Endothelial cell of umbilical vein (primary cell): ENCODE results near the gene UTS2.

Experiments
- CTCF ChIP-seq, 2 donors: IDR thresholded peaks; 1 replicate in 1 of 2; 2 replicates in 1 of 2; pipeline ENCODE4 v1.5.1; 2011; ENCODE audit warnings: low read length in 2 of 2, mild to moderate bottlenecking in 2 of 2, moderate library complexity in 2 of 2, control low read depth in 1 of 2, inconsistent platforms in 1 of 2, low read depth in 1 of 2; ENCODE audit not compliant: insufficient read depth in 1 of 2; ENCODE audit errors: extremely low read depth in 1 of 2
- EZH2 ChIP-seq: IDR thresholded peaks from 2 replicates; pipeline ENCODE4 v1.6.1; 2012; ENCODE audit warnings: borderline replicate concordance, low read depth, mild to moderate bottlenecking, moderate library complexity, low read length, inconsistent platforms; ENCODE audit not compliant: severe bottlenecking
- FOS ChIP-seq: IDR thresholded peaks from 2 replicates; pipeline ENCODE4 v1.6.1; 2011; ENCODE audit warnings: mild to moderate bottlenecking, low read length, moderate library complexity, borderline replicate concordance; ENCODE audit not compliant: insufficient read depth
- GATA2 ChIP-seq: IDR thresholded peaks from 2 replicates; pipeline ENCODE4 v1.7.0; 2011; ENCODE audit warnings: low read depth, mild to moderate bottlenecking, moderate library complexity, mixed read lengths, low read length; ENCODE audit not compliant: insufficient read length, insufficient read depth
- JUN ChIP-seq: IDR thresholded peaks from 2 replicates; pipeline ENCODE4 v1.6.1; 2011; ENCODE audit warnings: borderline replicate concordance, low read depth; ENCODE audit not compliant: insufficient read length, insufficient read depth
- MAX ChIP-seq: IDR thresholded peaks from 2 replicates; pipeline ENCODE4 v1.6.1; 2011; ENCODE audit not compliant: insufficient read depth, insufficient read length
- MYC ChIP-seq: IDR thresholded peaks from one replicate; pipeline ENCODE4 v1.6.1; 2011; ENCODE audit warnings: mild to moderate bottlenecking, low read depth, low read length
- POLR2A ChIP-seq: IDR thresholded peaks from 2 replicates; pipeline ENCODE4 v1.6.1; 2012; ENCODE audit warnings: low read depth, mild to moderate bottlenecking, control low read depth, low read length
- POLR2AphosphoS5 ChIP-seq: IDR thresholded peaks from 2 replicates; pipeline ENCODE4 v1.6.1; 2012; ENCODE audit warnings: low read depth, mild to moderate bottlenecking, control low read depth, low read length, moderate library complexity; ENCODE audit not compliant: insufficient read depth

GRCh38 chr1:7846656-7847055, 6.2 kb downstream of the UTS2 start:
- TF ChIP-seq CTCF (IDR thresholded peaks at IDR 0.05; ENCODE audit: extremely low read depth in 1 of 2, insufficient read depth in 1 of 2, low read depth in 1 of 2, low read length in 2 of 2) (no peak), POLR2A (no peak), EZH2 (no peak), MAX (no peak), MYC (no peak), FOS (no peak), JUN (no peak), POLR2AphosphoS5 (no peak), GATA2 (no peak)
